ENCODE data around the gene PAK5.

- TF ChIP-seq POLR2AphosphoS5 (IDR thresholded peaks at IDR 0.05; ENCODE audit: low read depth, low read length) (no peak), POLR2A (IDR thresholded peaks at IDR 0.05; ENCODE audit: low read depth, low read length) (no peak)
Observed at GRCh38 chr20:9488063-9488462, 350.8 kb downstream of the PAK5 start.
